Measurements from ENCODE around the gene CD69.

The CD69 gene

DNA sequence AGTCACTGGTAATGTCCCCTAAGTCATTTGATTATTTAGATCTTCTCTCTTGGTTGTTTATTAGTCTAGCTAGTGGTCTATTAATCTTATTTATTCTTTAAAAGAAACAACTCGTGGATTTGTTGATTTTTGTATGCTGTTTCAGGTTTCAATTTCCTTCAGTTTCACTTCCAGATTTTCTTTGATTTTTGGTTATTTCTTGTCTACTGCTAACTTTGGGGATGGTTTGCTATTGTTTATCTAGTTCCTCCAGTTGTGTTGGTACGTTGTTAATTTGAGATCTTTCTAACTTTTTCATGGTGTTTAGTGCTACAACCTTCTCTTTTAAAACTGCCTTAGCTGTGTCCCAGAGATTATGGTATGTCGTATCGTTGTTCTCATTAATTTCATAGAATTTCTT, 18.5 kb upstream of the CD69 start:
- DNase-seq = no peak

DNA sequence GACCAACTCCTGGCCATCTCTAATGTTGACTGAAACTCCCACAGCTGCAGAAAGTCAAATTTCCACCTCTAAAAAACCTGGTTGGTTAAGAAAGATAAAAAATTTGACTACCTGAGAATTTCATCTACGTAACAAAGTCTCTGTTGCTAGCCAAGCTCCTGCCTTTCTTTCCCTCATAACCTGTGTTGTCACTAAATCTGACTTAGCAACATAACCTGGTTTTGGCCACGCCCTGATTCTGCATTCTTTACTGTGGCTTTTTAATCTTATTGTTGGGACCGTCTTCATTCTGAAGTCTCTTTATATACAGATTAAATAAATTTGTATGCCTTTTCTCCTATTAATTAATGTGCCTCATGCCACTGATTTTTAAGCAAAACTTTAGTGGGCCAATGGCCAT, 16.1 kb upstream of the CD69 start:
- no peak for DNase-seq

DNA sequence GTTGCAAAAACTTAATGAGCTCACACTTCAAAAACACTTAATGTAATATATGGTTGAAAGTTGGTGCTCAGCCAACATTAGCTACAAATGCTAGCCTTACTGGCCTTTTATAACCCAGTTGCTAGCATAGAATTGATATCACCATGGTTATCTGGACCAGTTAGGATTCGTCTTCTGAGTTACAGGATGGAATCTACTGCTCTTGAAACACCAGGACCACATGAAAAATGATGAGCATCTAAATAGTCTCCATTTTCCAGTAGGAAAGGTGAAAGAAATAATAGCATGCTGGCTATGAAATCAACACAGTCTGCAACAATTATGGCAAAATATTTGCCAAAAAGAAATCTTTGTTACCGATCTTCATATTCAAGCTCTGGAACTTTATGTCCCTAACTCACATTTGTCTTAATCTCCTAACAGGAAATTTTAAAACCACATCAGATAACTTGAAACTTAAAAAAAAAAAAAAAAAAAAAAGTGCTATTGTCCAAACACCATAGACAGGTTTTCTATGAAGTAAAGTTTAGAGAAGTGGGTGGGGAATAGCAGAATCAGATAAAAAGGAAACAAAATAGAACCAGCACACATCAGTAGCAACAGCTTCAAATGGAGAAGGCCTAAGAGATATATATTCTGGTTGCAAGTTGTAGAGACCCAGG, 12.6 kb upstream of the CD69 start:
- DNase-seq = no peak

DNA sequence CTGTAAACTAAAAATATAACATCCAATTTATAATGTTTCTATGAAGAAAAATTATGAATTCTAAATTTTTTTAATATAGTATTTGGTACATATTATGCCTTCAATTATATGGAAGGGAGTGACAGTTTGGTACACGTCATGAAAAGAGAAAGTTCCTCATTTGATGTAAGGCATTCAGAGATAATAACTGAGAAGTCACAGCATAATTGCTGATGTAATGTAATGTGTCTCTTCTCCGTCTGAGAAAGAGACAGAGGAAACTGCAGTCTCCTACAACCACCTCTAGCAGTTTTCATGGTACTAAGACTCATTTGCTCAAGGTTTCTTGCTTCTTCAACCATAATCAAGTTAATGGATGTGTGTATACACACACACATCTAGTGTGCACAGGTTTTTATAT, 2.3 kb upstream of the CD69 start:
- DNase-seq = no peak

DNA sequence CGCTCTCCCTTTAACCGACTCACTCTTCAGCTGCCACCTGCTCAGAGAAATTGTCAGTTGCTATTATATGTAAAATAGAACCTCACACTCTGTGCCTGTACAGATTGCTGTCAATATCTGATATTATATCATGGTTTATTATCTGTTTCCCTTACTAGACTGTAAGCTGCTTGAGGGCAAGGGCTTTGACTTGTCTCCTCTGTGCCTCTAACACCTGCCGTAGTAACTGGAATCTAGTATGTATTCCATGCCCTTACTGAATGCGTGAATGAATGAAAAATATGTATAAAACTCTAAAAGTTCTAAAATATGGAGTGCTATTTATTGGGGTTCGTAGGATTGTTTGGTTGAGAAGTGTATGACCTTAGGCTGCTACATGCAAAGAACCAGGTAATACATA, 1.7 kb upstream of the CD69 start:
- DNase-seq = no peak

DNA sequence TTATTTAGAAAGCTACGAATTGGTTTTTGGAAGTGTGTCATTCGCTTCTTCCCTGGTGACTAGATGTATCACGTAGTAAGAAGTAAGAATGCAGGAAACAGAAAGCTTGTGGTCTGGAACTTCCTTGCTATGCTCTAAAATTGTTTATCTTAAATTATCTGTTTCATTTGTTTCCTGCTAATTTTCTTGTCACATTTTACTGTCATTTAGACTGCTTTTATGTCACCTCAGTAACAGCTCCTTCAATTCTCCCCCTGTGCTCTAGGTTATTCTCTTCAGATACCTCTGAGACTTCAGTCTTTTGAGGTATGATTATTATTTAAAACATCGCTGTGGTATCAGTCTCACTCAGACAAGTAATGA, 699 bp upstream of the CD69 start:
- no peak for DNase-seq

DNA sequence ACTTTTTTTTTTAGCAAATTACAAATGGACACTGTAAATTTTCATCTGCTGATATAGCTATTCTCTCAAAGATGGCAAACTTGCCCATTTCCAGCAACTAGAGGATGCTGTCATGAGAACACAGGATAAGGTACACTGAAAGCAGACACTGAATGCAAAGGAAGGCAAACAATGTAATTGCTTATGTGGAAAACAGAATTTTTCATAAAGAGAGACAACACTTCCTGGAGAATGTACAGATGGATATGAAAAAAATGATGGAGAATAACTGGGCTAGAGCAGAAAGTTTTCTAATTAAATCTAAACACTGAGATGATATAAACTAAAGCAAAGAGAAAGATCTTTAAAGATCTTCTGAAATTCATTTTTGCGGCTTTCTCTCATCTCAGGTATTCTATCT, 581 bp downstream of the CD69 start:
- DNase-seq = no peak

DNA sequence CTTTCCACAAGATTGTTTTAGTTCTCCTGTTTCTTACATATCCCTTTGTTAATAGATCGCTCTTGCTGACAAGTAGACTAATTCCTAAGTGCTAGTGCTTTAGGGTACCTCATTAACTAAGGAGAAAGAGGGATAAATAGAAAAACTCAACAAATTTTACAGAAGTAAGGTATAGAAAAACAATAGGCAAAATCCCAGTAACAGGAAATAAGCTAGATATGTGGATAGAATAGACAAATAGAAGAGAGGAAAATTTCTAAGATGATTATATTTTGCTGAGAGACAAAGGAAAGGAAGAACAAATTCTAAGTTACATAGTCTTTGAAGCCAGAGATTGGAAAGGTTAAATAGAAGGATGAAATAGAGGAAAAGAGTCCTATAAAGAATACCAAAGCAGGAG, 1.0 kb downstream of the CD69 start:
- no peak for DNase-seq

DNA sequence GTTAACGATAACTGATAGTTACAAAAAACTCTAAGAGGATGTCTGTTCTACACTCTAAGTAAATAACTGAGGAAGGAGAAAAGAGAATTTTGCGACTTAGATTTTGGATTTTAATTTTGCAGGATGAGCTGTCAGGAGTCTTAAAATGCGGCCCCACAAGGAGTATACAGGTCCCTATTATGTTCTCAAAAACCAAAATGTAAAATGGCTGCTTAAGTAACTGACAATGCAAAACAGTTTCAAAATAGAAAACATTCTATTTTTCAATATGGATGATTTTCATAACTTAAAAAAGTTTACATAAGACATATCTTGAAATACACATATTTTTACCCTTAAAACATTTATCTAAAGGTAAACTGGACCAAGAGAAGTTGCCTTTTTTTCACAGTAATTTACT, 2.6 kb downstream of the CD69 start:
- no peak for DNase-seq

DNA sequence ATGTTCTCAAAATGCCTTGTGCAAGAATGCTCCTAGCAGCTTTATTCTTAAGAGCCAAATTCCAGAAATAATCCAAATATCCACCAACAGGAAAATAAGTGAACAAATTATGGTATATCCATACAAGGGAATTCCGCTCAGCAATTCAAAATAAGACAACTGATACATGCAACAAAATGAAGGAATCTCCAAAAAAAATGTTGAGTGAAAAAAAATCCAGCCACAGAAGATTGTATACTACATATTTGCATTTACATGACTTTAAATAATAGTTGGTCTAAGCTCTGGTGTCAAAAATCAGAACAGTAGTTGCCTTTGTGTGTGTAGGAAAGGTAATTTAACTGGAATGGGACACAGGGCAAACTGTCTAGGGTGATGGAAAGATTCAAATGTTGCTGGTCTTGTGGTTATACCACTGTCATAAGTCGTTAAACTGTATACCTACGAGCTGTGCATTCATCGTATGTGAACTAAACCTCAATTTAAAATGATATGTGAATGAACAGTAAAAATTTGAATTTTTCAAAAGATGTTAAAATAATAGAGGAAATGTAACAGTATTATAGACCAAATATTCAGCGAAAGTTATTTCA, 3.2 kb downstream of the CD69 start:
- DNase-seq = no peak

DNA sequence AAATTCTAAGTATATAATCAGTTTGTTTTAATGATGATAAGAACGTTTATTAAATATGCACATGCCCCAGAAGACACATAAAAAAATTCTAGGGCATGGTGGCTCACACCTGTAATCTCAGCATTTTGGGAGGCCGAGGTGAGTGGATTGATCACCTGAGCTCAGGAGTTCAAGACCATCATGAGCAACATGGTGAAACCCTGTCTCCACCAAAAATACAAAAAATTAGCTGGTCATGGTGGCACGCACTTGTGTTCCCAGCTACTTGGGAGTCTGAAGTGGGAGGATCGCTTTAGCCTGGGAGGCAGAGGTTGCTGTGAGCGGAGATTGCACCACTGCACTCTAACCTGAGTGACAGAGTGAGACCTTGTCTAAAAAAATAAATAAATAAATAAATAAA, 4.0 kb downstream of the CD69 start:
- no peak for DNase-seq

DNA sequence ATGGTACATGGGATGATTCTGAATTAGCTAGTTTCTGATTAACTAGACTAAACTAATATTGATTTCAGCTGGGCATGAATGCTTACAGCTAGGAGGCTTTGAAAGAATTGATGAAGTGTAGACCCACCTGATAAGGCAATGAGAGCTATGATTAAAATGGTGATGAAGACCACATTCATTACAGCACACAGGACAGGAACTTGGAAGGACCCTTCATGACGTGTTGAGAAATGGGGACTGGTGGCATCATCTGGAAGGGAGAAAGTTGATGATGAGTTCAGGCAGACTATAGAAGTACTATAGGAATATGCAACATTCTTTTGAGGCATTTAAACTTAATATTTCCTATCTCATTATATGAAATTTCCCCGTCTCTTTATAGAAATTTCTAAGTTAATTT, 4.5 kb downstream of the CD69 start:
- DNase-seq = no peak

DNA sequence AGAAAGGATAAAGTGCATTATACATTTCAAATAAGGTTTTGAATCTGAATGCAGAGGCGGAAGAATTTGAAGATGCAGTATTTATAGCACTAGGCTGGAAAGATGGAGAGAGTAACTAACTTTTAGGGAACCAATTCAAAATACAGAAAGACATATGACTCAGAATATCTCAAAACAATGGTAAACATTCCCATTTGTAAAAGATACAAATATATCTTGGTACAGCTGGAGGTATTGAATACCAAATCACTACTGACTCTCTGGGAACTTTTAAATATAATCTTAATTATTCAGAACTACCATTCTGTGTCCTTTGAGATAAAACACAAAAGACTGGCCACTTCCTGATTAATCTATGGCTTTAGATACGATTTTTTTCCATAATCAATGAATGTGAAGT, 5.1 kb downstream of the CD69 start:
- no peak for DNase-seq

DNA sequence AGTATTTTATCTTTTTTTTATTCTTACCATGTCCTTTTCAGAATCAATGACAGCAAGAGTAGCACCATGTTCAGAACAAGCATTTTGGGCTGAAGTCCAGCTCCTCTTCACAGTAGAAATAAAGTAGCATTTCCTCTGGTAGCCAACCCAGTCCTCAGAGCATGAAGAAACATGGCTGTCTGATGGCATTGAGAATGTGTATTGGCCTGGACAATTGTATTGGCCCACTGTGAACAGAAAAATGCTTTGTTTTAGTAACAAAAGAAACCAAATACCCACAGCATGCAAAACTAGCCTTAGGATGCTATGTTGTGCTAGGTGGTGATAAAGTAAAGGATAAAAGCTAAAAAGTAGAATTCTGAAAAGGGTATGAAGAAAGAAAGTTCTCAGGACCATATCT, 5.7 kb downstream of the CD69 start:
- no peak for DNase-seq

DNA sequence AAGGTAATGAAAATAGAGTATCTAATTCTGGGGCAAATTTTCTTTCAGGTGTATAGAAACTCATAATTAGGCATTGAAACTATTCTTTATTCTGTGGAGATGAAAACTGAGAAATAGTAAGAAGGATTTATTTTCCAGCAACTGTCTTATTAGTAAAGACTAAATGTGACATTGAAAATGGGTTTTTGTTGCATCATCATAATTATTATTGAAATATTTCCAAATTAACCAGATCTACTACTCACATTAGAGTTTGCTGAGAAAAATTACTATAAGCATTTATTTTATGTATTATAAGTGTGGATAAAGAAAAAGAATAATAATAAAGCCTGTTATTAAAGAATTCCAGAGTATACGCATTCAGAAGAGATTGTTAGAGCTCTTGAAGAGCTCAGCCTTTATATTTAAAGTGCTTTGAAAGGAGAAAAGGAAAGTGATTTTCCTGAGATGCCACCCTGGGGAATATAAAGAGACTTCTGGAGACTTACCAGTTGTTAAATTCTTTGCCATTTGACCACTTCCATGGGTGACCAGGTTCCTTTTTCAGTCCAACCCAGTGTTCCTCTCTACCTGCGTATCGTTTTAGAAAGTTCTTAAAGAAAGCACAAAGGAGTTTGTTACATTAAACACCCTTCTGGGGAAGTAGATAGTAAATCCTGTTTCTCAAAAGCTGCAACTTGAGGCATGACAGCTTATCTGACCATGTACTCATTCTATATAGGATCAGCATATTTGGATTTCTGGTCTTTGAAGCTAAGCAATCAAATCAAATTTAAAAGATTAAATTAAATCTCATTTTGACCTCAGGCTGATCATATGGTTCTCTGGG, 6.4 kb downstream of the CD69 start:
- no peak for DNase-seq

DNA sequence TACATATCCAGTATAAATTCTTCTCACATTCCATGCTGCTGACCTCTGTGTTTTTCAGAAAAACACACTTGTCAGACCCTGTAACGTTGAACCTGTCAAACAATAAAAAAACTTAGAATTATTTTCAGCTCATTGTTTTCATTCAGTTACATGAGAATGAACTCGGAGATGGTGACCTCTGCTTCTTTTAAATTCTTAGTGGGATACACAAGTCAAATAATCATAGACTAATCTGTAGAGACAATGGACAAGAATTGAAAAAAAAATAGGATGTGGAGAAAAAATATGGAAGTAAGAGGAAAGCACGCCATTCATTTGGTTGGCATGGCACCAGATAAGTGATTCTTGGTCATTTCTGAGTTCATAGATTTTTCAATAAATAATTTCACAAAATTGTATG, 7.2 kb downstream of the CD69 start:
- no peak for DNase-seq

DNA sequence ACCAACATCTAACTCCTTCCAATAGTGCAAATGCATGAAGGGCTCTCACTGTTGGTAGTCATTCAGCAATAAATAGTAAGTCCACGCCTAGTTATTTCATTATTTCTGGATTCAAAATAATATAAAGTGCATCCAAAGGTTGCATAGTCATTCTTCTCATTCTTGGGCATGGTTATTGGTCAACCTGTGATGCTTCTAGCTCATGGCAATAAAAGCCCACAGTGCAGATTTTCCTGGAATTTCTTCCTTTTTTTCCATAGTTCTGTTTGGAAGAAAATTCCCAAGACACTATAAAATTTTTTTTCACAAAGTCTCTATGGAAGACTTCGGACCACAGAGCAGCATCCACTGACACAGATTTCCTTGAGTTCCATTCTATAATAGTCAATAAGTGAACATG, 7.6 kb downstream of the CD69 start:
- DNase-seq = no peak

DNA sequence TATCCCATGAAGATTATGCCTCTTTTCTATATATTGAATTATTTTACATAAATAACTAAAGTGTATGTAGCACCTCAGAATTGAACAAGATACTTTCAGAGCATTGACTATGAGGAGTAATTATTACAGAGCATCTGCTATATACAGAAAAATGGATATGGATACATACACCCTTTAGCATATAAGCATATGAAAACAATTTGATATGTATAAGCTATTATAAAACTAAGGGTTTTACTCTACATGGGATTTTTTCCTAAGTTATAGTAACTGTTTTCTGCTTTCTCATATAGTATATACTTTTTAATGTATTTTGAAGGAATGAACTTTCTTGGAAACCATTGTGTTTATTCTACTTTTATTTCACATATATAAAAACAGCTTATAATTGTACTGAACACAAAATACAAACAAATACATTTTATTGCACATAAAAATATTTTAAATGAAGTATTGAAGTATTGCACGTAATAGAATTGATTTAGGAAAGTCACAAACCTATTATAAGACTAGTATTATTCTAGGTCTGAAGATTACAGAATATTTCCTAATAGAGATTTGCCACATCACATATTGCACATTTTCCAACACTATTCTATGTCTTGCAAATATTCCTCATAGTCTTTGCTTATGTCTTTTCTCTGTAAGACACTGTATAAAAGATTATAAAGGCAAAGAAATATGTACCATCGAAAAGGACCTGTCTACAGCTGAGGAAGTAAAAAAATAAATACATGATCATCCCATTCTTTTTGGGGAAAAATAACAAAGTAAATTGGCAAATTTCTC, 8.4 kb downstream of the CD69 start:
- DNase-seq = no peak

DNA sequence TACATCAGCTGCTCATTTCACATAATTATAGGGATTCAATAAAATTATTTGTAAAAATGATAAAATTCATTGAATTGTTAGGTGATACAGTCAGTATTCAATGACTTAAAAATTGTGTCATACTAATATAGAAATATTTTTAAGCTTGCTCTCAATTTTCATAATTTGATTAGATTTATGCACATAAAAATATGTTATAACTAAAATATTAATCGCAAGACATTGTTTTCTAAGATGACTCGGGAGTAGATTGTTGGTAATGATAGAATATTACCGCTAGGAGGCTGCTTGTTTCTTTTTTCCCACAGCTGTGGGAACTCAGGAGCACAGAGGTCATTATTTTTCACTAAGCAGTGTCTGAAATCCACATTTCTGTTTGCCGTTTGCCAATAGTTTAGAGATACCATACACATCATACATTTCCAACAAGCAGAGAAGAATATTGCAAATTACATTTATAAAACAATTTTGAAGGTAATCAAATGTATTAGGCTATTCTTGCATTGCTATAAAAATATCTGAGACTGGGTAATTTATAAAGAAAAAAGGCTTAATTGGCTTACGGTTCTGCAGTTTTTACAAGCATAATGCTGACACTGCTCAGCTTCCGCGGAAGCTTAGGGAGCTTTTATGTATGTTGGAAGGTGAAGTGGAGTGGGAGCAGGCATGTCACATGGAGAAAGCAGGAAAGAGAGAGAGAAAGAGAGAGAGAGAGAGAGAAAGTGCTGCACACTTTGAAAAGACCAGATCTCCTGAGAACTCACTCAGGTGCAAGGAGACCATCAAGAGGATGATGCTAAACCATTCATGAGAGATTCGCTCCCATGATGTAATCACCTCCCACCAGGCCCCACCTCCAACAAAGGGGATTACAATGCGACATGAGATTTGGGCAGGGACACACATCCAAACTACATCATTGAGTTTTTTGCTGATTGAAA, 9.2 kb downstream of the CD69 start:
- DNase-seq = peak; percentile 44

DNA sequence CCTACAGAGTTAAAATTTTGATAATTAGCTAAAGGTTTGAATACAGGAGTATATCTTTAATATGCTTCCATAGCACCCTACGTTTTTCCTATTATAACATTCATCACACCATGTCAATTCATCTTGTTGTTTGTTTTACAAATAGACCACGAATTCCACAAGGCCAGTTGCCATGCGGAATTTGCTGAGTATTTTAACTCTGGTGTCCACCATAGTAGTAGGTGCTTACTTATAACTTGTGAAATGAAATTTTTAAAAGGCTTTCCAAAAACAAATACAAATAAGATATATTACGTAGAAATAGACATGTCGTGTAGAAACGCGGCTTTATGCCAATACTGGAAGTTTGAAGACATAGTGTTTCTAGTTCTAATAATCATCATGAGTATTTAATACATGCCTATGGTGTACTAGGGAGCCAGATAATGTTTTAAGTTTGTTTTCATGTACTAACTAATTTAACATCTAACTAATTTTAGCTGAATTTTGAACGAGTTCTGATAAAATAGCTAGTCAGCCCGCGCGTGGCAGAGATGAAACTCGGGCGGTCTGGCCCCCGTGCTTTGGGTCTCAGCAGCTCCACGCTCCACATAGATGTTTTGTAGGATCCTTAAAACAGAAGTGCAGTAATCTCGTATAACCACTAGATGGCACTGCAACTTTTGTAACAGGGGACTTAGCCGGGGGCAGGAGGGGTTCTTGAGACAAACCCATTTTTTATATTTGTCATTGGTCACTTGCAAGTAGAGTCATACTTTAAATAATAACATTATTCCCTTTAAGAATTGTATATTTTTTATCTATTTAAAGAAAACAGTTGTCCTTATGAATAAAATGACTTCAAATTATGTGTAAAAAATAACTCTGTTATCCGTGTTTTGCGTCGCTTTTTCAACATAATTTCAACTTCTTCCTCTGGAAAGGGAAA, 10.2 kb downstream of the CD69 start:
- peak; percentile 86 for DNase-seq

DNA sequence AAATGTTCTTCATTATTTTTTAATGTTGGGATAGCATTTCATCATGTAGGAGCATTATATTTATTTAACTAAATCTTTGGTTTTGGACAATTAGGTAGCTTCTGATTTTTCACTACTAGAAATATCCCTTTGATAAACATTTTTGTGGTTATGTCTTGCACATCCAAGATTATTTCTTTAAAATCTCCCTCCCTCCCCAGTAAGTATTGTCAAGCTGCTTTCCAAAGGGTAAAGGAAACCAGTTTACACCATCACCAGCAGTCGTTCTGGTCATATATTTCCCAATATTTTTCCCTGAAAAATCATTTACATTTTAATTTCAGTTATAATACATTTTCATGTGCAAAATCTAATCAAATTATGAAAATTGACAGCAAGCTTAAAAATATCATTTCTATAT, 11.1 kb downstream of the CD69 start:
- no peak for DNase-seq

All from NCI-H82 (cell line).